NCI-H526 (cell line): ENCODE measurements around the gene PRKCB.
"Not testable (repeated sequence)": the region's sequence is repeated elsewhere in the genome, so short reads cannot be mapped to it uniquely, and the experiment has no call there.

Experiments
- DNase-seq, 2 experiments: peaks; one replicate each; lab custom pipeline; 2025; lab: John Stamatoyannopoulos, UW

PRKCB gene

GRCh38 chr16:24009955-24010354 lies 174.2 kb downstream of the PRKCB start:
- DNase-seq, result no peak

- peak; percentile 50 to 70 for DNase-seq
Observed at GRCh38 chr16:24010440-24011089, 174.8 kb downstream of the PRKCB start.

GRCh38 chr16:24011237-24011636 lies 175.5 kb downstream of the PRKCB start:
- no peak for DNase-seq

GRCh38 chr16:24013054-24013636 lies 177.4 kb downstream of the PRKCB start:
- DNase-seq, result no peak

GRCh38 chr16:24013864-24014645 lies 178.3 kb downstream of the PRKCB start:
- peak; percentile 3 to 18 for DNase-seq

- DNase-seq, result not testable (repeated sequence)
Observed at GRCh38 chr16:24014955-24015354, 179.2 kb downstream of the PRKCB start.

- peak in 1 of 2 experiments; percentile 2 for DNase-seq
Observed at GRCh38 chr16:24015923-24016322, 180.1 kb downstream of the PRKCB start.

GRCh38 chr16:24018485-24018884 lies 182.7 kb downstream of the PRKCB start:
- no peak for DNase-seq

GRCh38 chr16:24022797-24023196 lies 187.0 kb downstream of the PRKCB start:
- DNase-seq, result no peak

- no peak for DNase-seq
Observed at GRCh38 chr16:24023621-24024020, 187.8 kb downstream of the PRKCB start.

GRCh38 chr16:24024971-24025370 lies 189.2 kb downstream of the PRKCB start:
- no peak for DNase-seq

GRCh38 chr16:24027466-24027865 lies 191.7 kb downstream of the PRKCB start:
- DNase-seq, result no peak

GRCh38 chr16:24029841-24030240 lies 194.1 kb downstream of the PRKCB start:
- DNase-seq, result not testable (repeated sequence)

- no peak for DNase-seq
Observed at GRCh38 chr16:24035127-24035842, 199.5 kb downstream of the PRKCB start.

- DNase-seq, result no peak
Observed at GRCh38 chr16:24036038-24036543, 200.3 kb downstream of the PRKCB start.

- DNase-seq, result peak; percentile 8 to 57
Observed at GRCh38 chr16:24036614-24037013, 200.8 kb downstream of the PRKCB start.

GRCh38 chr16:24037335-24037734 lies 201.6 kb downstream of the PRKCB start:
- no peak for DNase-seq

- DNase-seq, result peak; percentile 47 to 69
Observed at GRCh38 chr16:24041834-24042631, 206.2 kb downstream of the PRKCB start.

- DNase-seq, result no peak
Observed at GRCh38 chr16:24044467-24044866, 208.7 kb downstream of the PRKCB start.

- peak in 1 of 2 experiments; percentile 38 for DNase-seq
Observed at GRCh38 chr16:24045641-24046040, 209.9 kb downstream of the PRKCB start.

- DNase-seq, result no peak
Observed at GRCh38 chr16:24046442-24046841, 210.7 kb downstream of the PRKCB start.
